Endothelial cell of umbilical vein (primary cell): ENCODE results near the gene LHPP. TPM values are rescaled to one million over a fixed set of nuclear protein-coding genes. Genes with fewer than 3 reads are reported as not detected.

ENCODE experiments used
- BruUV-seq: library from RNA; stranded (reverse); fragments of 400-500 nt; replicated peaks from 2 replicates; lab custom pipeline; 2021; lab: Mats Ljungman, UMichigan
- CTCF ChIA-PET: fragments of 300-600, 350-600 bp; sonication (Branson Sonifier 250); formaldehyde crosslinking; loops from one replicate; lab custom pipeline; 2021; ENCODE audit warnings: antibody characterized with exemption, inconsistent platforms; lab: Charles Lee
- POLR2A ChIA-PET: fragments of 300-600, 350-600 bp; sonication (Branson Sonifier 250); formaldehyde crosslinking; loops from one replicate; lab custom pipeline; 2021; ENCODE audit warnings: antibody characterized with exemption, inconsistent platforms; lab: Charles Lee
- DNase-seq: peaks from one replicate; pipeline ENCODE4 v3.0.0-alpha.2; 2011; ENCODE audit warnings: low read depth, low spot score
- FAIRE-seq: peaks from 2 replicates; lab custom pipeline; 2011; peaks lifted over from hg19 to GRCh38; lab: Jason Lieb, UNC
- H2AFZ ChIP-seq: 2 replicates; pipeline ENCODE4 v1.6.0; 2012; ENCODE audit warnings: low read depth, low read length, control low read depth, inconsistent platforms
- H3K27ac ChIP-seq: 2 replicates; pipeline ENCODE4 v1.5.1; 2011; ENCODE audit warnings: low read depth, mild to moderate bottlenecking, control low read depth, low read length, moderate library complexity; ENCODE audit not compliant: insufficient read depth
- H3K27me3 ChIP-seq, 2 experiments: 2 replicates each; pipeline versions ENCODE4 v1.6.0 to v1.6.1; 2011; ENCODE audit warnings: low read length in 2 of 2, mixed read lengths in 1 of 2; ENCODE audit not compliant: control insufficient read depth in 2 of 2, insufficient read depth in 2 of 2
- H3K36me3 ChIP-seq, 2 experiments: 2 replicates in 1 of 2; 3 replicates in 1 of 2; pipeline ENCODE4 v1.5.1; 2011; ENCODE audit warnings: low read length in 2 of 2, mild to moderate bottlenecking in 1 of 2, moderate library complexity in 1 of 2; ENCODE audit not compliant: control insufficient read depth in 2 of 2, insufficient read depth in 2 of 2; ENCODE audit errors: extremely low read depth in 1 of 2
- H3K4me1 ChIP-seq: 3 replicates; pipeline ENCODE4 v1.5.1; 2011; ENCODE audit warnings: mild to moderate bottlenecking, low read length; ENCODE audit not compliant: control insufficient read depth, insufficient read depth; ENCODE audit errors: extremely low read depth
- H3K4me2 ChIP-seq: 2 replicates; pipeline ENCODE4 v1.6.1; 2011; ENCODE audit warnings: low read length, control low read depth, mixed read lengths; ENCODE audit not compliant: insufficient read depth
- H3K4me3 ChIP-seq, 3 experiments: fragments of 200-600 bp in 1 of 3; sonication (generic), shearing (Covaris generic) in 1 of 3; replicated peaks in 1 of 3; 2 replicates each; pipeline ENCODE4 v1.5.1; 2011 to 2016; ENCODE audit warnings: control low read depth in 3 of 3, low read length in 3 of 3, mild to moderate bottlenecking in 2 of 3, inconsistent platforms in 1 of 3, low read depth in 1 of 3, moderate library complexity in 1 of 3; ENCODE audit not compliant: insufficient read depth in 1 of 3
- H3K79me2 ChIP-seq: 2 replicates; pipeline ENCODE4 v1.6.0; 2012; ENCODE audit warnings: low read length, inconsistent platforms; ENCODE audit not compliant: control insufficient read depth, insufficient read depth
- H3K9ac ChIP-seq: replicated peaks from 2 replicates; pipeline ENCODE3; 2011; ENCODE audit warnings: low read length, control low read depth; ENCODE audit not compliant: insufficient read depth; ENCODE audit errors: extremely low read depth
- H3K9me1 ChIP-seq: replicated peaks from 3 replicates; pipeline ENCODE4 v1.6.0; 2011; ENCODE audit warnings: mild to moderate bottlenecking, low read length; ENCODE audit not compliant: control insufficient read depth, insufficient read depth; ENCODE audit errors: extremely low read depth
- H3K9me3 ChIP-seq: replicated peaks from 2 replicates; pipeline ENCODE4 v1.5.1; 2012; ENCODE audit warnings: low read length, inconsistent platforms; ENCODE audit not compliant: control insufficient read depth, insufficient read depth
- H4K20me1 ChIP-seq: replicated peaks from 2 replicates; pipeline ENCODE3; 2011; ENCODE audit warnings: mild to moderate bottlenecking, low read length; ENCODE audit not compliant: control insufficient read depth, insufficient read depth; ENCODE audit errors: extremely low read depth
- EZH2 ChIP-seq: IDR thresholded peaks from 2 replicates; pipeline ENCODE4 v1.6.1; 2012; ENCODE audit warnings: borderline replicate concordance, low read depth, mild to moderate bottlenecking, moderate library complexity, low read length, inconsistent platforms; ENCODE audit not compliant: severe bottlenecking
- FOS ChIP-seq: IDR thresholded peaks from 2 replicates; pipeline ENCODE4 v1.6.1; 2011; ENCODE audit warnings: mild to moderate bottlenecking, low read length, moderate library complexity, borderline replicate concordance; ENCODE audit not compliant: insufficient read depth
- GATA2 ChIP-seq: IDR thresholded peaks from 2 replicates; pipeline ENCODE4 v1.7.0; 2011; ENCODE audit warnings: low read depth, mild to moderate bottlenecking, moderate library complexity, mixed read lengths, low read length; ENCODE audit not compliant: insufficient read length, insufficient read depth
- JUN ChIP-seq: IDR thresholded peaks from 2 replicates; pipeline ENCODE4 v1.6.1; 2011; ENCODE audit warnings: borderline replicate concordance, low read depth; ENCODE audit not compliant: insufficient read length, insufficient read depth
- MAX ChIP-seq: IDR thresholded peaks from 2 replicates; pipeline ENCODE4 v1.6.1; 2011; ENCODE audit not compliant: insufficient read depth, insufficient read length
- MYC ChIP-seq: IDR thresholded peaks from one replicate; pipeline ENCODE4 v1.6.1; 2011; ENCODE audit warnings: mild to moderate bottlenecking, low read depth, low read length
- POLR2A ChIP-seq: IDR thresholded peaks from 2 replicates; pipeline ENCODE4 v1.6.1; 2012; ENCODE audit warnings: low read depth, mild to moderate bottlenecking, control low read depth, low read length
- POLR2AphosphoS5 ChIP-seq: IDR thresholded peaks from 2 replicates; pipeline ENCODE4 v1.6.1; 2012; ENCODE audit warnings: low read depth, mild to moderate bottlenecking, control low read depth, low read length, moderate library complexity; ENCODE audit not compliant: insufficient read depth
- dilution Hi-C: fragments of 300-500 bp; cut with MboI; formaldehyde crosslinking; loops from one replicate; pipeline ENCODE4 v1.15.0; 2019; ENCODE audit warnings: low sequenced_read_pairs; ENCODE audit not compliant: extremely low pct_ligation_motif_present
- intact Hi-C: fragments of 100-400 bp; cut with micrococcal nuclease; formaldehyde crosslinking; loops from one replicate; pipeline ENCODE4 v1.10.0; 2022
- polyA plus RNA-seq, 4 experiments: library from polyadenylated mRNA; depleted of rRNA in 3 of 4; stranded (reverse) in 3 of 4; unstranded in 1 of 4; fragments of >200 nt; gene quantifications; 2 replicates each; pipeline versions ENCODE4 v1.2.1 to v1.2.3, GENCODE V29; 2011 to 2012; ENCODE audit warnings: missing spikeins in 1 of 4
- total RNA-seq: library from RNA; stranded (reverse); gene quantifications from 2 replicates; pipeline ENCODE4 v1.2.3, GENCODE V29; 2021
- TF ChIP-seq, protein P1 (sequence below), 2 donors: IDR thresholded peaks; 1 replicate in 1 of 2; 2 replicates in 1 of 2; pipeline ENCODE4 v1.5.1; 2011; ENCODE audit warnings: low read length in 2 of 2, mild to moderate bottlenecking in 2 of 2, moderate library complexity in 2 of 2, control low read depth in 1 of 2, inconsistent platforms in 1 of 2, low read depth in 1 of 2; ENCODE audit not compliant: insufficient read depth in 1 of 2; ENCODE audit errors: extremely low read depth in 1 of 2

Gene LHPP
- total and polyA plus RNA-seq, 2 donors (not counting 3 experiments of a cell fraction or from before 2014, with no cell fraction given): 5.8 to 11.2 TPM

DNA sequence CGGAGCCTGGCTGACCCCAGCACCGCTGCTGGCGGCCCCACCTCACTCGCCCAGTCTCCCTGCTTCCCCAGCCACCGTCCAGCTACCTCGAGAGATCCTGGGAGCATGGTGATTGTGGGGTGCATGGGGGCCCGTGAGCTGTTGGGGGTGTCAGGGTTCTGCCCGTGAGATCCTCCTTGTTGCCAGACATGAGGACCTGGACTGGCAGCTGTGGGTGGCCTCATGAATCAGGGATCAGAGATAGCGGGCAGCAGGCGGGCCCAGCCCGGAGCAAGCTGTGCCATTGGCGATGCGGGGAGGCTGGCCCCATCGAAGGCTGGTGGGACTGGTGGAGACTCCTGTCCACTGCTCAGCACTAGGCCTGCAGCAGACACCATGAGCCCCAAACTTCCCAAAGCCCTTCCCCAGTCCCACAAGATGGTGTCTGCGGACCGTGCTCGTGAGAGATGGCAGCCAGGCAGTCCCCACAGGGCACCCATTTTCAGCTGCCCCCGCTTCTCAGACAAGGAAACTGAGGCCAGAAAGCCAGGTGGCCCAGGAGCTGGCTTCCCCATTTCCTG, 75.6 kb downstream of the LHPP start:
- dilution Hi-C loops (no loop called here), intact Hi-C loops (no loop called here)
- Histone ChIP-seq H3K4me3 (no peak overlapping the region), H2AFZ (no peak overlapping the region), H3K27me3 (no peaks in the 10 kb centered on the region), H3K4me1 (no peaks in the 10 kb centered on the region), H3K79me2 (no peaks in the 10 kb centered on the region), H3K4me2 (no peak overlapping the region), H3K9ac (no peak overlapping the region), H4K20me1 (no peaks in the 10 kb centered on the region), H3K36me3 (no peaks in the 10 kb centered on the region), H3K9me3 (no peaks in the 10 kb centered on the region), H3K27ac (no peak overlapping the region), H3K9me1 (no peaks in the 10 kb centered on the region)
- ChIA-PET CTCF (interaction anchor here (2.3 to 12.8 kb wide), 3 partner anchors 28 to 210 kb away, joined by 7 to 226 read pairs (median 218); partner anchors contain the start of gene FAM53B), POLR2A (no interaction called here)
- FAIRE-seq: no peak
- BruUV-seq: no TSS peak
- no peak for DNase-seq
- TF ChIP-seq, protein P1, sequence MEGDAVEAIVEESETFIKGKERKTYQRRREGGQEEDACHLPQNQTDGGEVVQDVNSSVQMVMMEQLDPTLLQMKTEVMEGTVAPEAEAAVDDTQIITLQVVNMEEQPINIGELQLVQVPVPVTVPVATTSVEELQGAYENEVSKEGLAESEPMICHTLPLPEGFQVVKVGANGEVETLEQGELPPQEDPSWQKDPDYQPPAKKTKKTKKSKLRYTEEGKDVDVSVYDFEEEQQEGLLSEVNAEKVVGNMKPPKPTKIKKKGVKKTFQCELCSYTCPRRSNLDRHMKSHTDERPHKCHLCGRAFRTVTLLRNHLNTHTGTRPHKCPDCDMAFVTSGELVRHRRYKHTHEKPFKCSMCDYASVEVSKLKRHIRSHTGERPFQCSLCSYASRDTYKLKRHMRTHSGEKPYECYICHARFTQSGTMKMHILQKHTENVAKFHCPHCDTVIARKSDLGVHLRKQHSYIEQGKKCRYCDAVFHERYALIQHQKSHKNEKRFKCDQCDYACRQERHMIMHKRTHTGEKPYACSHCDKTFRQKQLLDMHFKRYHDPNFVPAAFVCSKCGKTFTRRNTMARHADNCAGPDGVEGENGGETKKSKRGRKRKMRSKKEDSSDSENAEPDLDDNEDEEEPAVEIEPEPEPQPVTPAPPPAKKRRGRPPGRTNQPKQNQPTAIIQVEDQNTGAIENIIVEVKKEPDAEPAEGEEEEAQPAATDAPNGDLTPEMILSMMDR (IDR thresholded peaks at IDR 0.05; ENCODE audit: extremely low read depth in 1 of 2, insufficient read depth in 1 of 2, low read depth in 1 of 2, low read length in 2 of 2): no peak
- no peak for TF ChIP-seq MYC
- TF ChIP-seq FOS: no peak
- no peak for TF ChIP-seq POLR2AphosphoS5
- no peak for TF ChIP-seq EZH2
- TF ChIP-seq GATA2: no peak
- TF ChIP-seq POLR2A: no peak
- no peak for TF ChIP-seq JUN
- TF ChIP-seq MAX: no peak
